Measurements from ENCODE around the gene COG5. TPM values are rescaled to one million over a fixed set of nuclear protein-coding genes. Genes with fewer than 3 reads are reported as not detected.

COG5 gene
- total RNA-seq, 1 donor from 2014 or later = 36.3 TPM

- no peak for DNase-seq (ENCODE audit: low read depth)
- no peak overlapping the region for H3K4me3 ChIP-seq (ENCODE audit: low read depth, low read length)
- FAIRE-seq = no peak
- TF ChIP-seq CTCF (IDR thresholded peaks at IDR 0.05; ENCODE audit: insufficient read depth, low read length, severe bottlenecking) = no peak
- no peaks in the 10 kb centered on the region for H3K27me3 ChIP-seq (ENCODE audit: control insufficient read depth, insufficient read depth, low read length)
- no peaks in the 10 kb centered on the region for H3K36me3 ChIP-seq (ENCODE audit: control insufficient read depth, insufficient read depth, low read length)
Measured at GRCh38 chr7:107441581-107442422, 121.9 kb downstream of the COG5 start.

GRCh38 chr7:107439025-107439424, 124.7 kb downstream of the COG5 start:
- Histone ChIP-seq H3K36me3 (ENCODE audit: control insufficient read depth, insufficient read depth, low read length) (no peaks in the 10 kb centered on the region), H3K4me3 (ENCODE audit: low read depth, low read length) (no peak overlapping the region), H3K27me3 (ENCODE audit: control insufficient read depth, insufficient read depth, low read length) (no peaks in the 10 kb centered on the region)
- no peak for FAIRE-seq
- no peak for DNase-seq (ENCODE audit: low read depth)
- no peak for TF ChIP-seq CTCF (IDR thresholded peaks at IDR 0.05; ENCODE audit: insufficient read depth, low read length, severe bottlenecking)

- no peak for FAIRE-seq
- H3K4me3 ChIP-seq (ENCODE audit: low read depth, low read length) = no peak overlapping the region
- H3K36me3 ChIP-seq (ENCODE audit: control insufficient read depth, insufficient read depth, low read length) = no peaks in the 10 kb centered on the region
- no peaks in the 10 kb centered on the region for H3K27me3 ChIP-seq (ENCODE audit: control insufficient read depth, insufficient read depth, low read length)
- no peak for TF ChIP-seq CTCF (IDR thresholded peaks at IDR 0.05; ENCODE audit: insufficient read depth, low read length, severe bottlenecking)
- no peak for DNase-seq (ENCODE audit: low read depth)
Measured at GRCh38 chr7:107435749-107436148, 128.0 kb downstream of the COG5 start.

- Histone ChIP-seq H3K36me3 (ENCODE audit: control insufficient read depth, insufficient read depth, low read length) (no peaks in the 10 kb centered on the region), H3K27me3 (ENCODE audit: control insufficient read depth, insufficient read depth, low read length) (no peaks in the 10 kb centered on the region), H3K4me3 (ENCODE audit: low read depth, low read length) (no peak overlapping the region)
- TF ChIP-seq CTCF (IDR thresholded peaks at IDR 0.05; ENCODE audit: insufficient read depth, low read length, severe bottlenecking) = no peak
- FAIRE-seq (no peak), DNase-seq (ENCODE audit: low read depth) (no peak)
Measured at GRCh38 chr7:107432261-107432660, 131.5 kb downstream of the COG5 start.

- no peak overlapping the region for H3K4me3 ChIP-seq (ENCODE audit: low read depth, low read length)
- FAIRE-seq (no peak), DNase-seq (ENCODE audit: low read depth) (no peak)
- H3K36me3 ChIP-seq (ENCODE audit: control insufficient read depth, insufficient read depth, low read length) = no peaks in the 10 kb centered on the region
- H3K27me3 ChIP-seq (ENCODE audit: control insufficient read depth, insufficient read depth, low read length) = no peaks in the 10 kb centered on the region
- TF ChIP-seq CTCF (IDR thresholded peaks at IDR 0.05; ENCODE audit: insufficient read depth, low read length, severe bottlenecking) = no peak
Measured at GRCh38 chr7:107430057-107430456, 133.7 kb downstream of the COG5 start.

GRCh38 chr7:107428642-107429041, 135.1 kb downstream of the COG5 start:
- no peak for TF ChIP-seq CTCF (IDR thresholded peaks at IDR 0.05; ENCODE audit: insufficient read depth, low read length, severe bottlenecking)
- DNase-seq (ENCODE audit: low read depth) = no peak
- H3K27me3 ChIP-seq (ENCODE audit: control insufficient read depth, insufficient read depth, low read length) = no peaks in the 10 kb centered on the region
- H3K36me3 ChIP-seq (ENCODE audit: control insufficient read depth, insufficient read depth, low read length) = no peaks in the 10 kb centered on the region
- no peak overlapping the region for H3K4me3 ChIP-seq (ENCODE audit: low read depth, low read length)
- FAIRE-seq = no peak

Data from bronchial epithelial cell (primary cell).